ENCODE data around the gene RASSF7.
A peak's percentile ranks its signal among the peaks of the same experiment; 100 is the strongest.

The RASSF7 gene

DNA sequence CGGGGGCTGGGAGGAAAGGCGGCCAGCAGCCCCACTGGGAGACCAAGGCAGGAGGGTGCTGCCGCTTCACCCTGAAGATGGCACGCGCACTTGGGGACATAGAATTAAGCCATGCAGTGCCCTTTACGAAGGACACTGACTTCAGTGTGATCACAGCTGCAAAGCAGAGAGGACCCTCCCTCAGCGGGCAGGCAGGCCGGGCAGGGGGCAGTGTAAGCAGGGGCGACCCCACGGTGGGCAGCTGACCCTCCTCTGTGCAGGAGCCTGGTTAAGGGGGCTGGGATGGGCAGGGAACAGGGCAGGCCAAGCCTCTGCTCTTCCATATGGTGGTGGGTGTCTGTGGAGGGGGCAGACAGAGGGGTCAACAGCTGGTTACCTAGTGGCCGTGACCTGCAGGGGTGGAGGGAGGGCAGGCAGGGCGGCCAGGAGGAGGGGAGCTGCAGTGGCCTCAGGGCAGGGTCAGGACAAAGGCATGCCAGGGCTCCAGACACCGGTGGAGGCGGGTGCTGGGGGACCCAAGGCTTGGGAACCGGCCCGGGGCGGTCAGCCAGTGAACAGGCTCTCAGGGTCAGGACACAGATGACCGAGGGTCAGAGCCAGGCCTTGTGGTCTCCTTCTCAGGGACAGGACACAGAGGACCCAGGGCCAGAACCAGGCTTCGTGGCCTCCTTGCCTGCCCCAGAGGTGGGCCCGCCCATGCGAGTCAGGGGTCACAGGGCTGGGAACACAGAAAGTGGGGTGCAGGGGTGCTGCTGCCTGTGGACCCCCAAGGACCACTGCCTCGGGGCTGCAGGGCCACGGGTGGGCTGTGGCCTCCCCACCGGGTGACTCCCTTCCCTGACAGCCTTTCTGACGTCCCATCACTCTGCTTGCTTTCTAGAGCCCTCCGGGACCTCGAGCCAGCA lies 7.4 kb upstream of the RASSF7 start:
- H3K27me3 ChIP-seq (ENCODE audit: control insufficient read depth, insufficient read depth, low read length, poor library complexity, severe bottlenecking): peaks cover 42% of the 10 kb centered on the region
- 90 to 91% methylated on average over 27 of the region's 27 CpGs for WGBS, 2 experiments

DNA sequence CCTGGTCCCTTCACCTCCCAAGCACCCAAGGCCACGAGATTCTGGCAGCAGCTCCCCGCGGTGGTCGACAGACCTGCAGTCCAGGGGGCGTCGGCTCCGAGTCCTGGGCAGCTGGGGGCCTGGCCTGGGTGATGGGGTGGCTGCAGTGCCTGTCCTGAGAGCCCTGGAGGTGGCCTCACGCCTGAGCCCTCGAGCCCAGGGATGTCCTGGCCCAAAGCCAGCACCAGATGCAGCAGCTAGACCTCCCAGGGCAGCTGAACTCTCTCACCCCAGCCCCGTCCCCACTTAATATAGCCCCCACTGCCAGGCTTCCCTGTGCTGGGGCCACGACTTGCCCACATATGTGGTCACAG lies 6.8 kb upstream of the RASSF7 start:
- Histone ChIP-seq H3K4me1 (ENCODE audit: control insufficient read depth, insufficient read depth, low read length) (peaks cover 4% of the 10 kb centered on the region), H3K4me3 (ENCODE audit: insufficient read depth, low read depth, low read length) (no peak overlapping the region), H3K27me3 (ENCODE audit: control insufficient read depth, insufficient read depth, low read length, poor library complexity, severe bottlenecking) (peaks cover 49% of the 10 kb centered on the region), H3K27ac (ENCODE audit: insufficient read depth, low read depth, low read length, poor library complexity, severe bottlenecking) (no peak overlapping the region), H3K9me3 (ENCODE audit: control insufficient read depth, low read length) (no peaks in the 10 kb centered on the region), H3K36me3 (ENCODE audit: control insufficient read depth, insufficient read depth, low read length) (no peaks in the 10 kb centered on the region)
- WGBS, 2 experiments: 79 to 86% methylated on average over 11 of the region's 11 CpGs

More for the DNA sequence above, 7.4 kb upstream of the RASSF7 start:
- no peak overlapping the region for H3K27ac ChIP-seq (ENCODE audit: insufficient read depth, low read depth, low read length, poor library complexity, severe bottlenecking)
- no peak overlapping the region for H3K4me3 ChIP-seq (ENCODE audit: insufficient read depth, low read depth, low read length)
- H3K4me1 ChIP-seq (ENCODE audit: control insufficient read depth, insufficient read depth, low read length): peaks cover 4% of the 10 kb centered on the region
- no peaks in the 10 kb centered on the region for H3K9me3 ChIP-seq (ENCODE audit: control insufficient read depth, low read length)
- H3K36me3 ChIP-seq (ENCODE audit: control insufficient read depth, insufficient read depth, low read length): no peaks in the 10 kb centered on the region

DNA sequence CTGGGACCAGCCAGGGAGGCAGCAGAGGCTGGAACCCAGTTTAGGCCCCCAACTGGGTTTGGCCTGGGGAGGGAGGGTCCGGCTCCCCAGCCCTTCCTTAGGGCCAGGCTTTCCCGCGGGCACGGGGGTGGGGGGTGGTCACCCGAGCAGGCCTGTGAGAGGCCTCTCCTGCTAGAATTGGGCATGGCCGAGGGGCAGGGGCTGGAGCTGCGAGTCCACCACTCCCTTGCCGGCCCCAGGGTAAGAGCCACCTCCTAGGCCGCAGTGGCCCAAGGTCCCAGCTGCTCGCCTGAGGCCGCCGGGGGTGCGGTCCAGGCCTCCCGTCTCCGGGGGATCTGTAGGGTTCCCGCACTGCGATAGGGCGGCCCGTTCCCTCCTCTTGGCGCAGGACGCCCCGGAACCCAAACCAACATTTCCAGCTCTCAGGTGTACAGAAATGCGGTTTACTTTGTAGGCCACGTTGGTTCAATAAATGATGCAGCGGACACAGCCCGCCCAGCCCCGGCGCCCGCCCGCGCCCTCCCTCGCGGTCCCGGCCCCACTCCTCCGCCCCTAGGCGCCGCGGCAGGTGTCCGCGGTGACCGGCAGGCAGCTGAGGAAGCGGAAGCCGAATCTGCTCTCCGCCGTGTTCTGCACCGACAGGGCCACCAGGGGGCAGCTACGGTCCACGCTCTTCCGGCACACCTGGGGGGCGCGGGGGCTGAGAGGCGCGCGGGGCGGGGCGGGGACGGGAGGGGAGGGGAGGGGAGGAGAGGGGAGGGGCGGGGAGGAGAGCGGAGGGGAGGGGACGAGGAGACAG lies 6.1 kb upstream of the RASSF7 start:
- Histone ChIP-seq H3K4me1 (ENCODE audit: control insufficient read depth, insufficient read depth, low read length) (peaks cover 10% of the 10 kb centered on the region), H3K9me3 (ENCODE audit: control insufficient read depth, low read length) (no peaks in the 10 kb centered on the region), H3K4me3 (ENCODE audit: insufficient read depth, low read depth, low read length) (peak overlapping the region; percentile 34), H3K27me3 (ENCODE audit: control insufficient read depth, insufficient read depth, low read length, poor library complexity, severe bottlenecking) (peaks cover 55% of the 10 kb centered on the region), H3K36me3 (ENCODE audit: control insufficient read depth, insufficient read depth, low read length) (no peaks in the 10 kb centered on the region), H3K27ac (ENCODE audit: insufficient read depth, low read depth, low read length, poor library complexity, severe bottlenecking) (no peak overlapping the region)
- WGBS, 2 experiments: 14% methylated on average over 47 to 49 of the region's 60 CpGs

DNA sequence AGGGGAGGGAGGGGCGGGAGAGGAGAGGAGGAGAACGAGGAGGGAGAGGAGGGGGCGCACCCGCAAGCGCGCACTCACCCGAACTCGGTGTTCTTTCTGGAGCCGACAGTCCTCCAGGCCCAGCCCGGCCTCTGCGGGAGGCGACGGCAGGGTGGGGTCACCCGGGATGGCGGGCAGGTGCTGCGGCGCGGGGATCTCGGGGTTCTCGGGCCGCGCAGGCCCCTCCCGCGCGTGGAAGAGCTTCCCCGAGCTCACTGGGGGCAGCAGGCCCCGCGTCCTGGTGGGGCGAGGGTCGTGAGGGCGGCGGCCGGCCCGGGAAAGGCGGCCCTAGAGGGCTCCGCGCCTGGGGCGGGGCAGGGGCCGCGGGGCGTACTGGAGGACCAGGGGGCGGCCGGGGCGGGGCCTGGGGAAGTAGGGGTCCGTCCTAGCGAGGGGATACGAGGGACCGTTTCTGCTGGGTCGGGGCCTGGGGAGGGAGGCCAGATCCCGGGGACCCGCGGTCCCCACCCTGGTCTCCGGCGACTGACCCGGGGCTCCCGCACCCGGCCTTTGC lies 5.5 kb upstream of the RASSF7 start:
- 1% methylated on average over 57 of the region's 57 CpGs for WGBS, 2 experiments
- Histone ChIP-seq H3K9me3 (ENCODE audit: control insufficient read depth, low read length) (no peaks in the 10 kb centered on the region), H3K36me3 (ENCODE audit: control insufficient read depth, insufficient read depth, low read length) (no peaks in the 10 kb centered on the region), H3K27ac (ENCODE audit: insufficient read depth, low read depth, low read length, poor library complexity, severe bottlenecking) (no peak overlapping the region), H3K27me3 (ENCODE audit: control insufficient read depth, insufficient read depth, low read length, poor library complexity, severe bottlenecking) (peaks cover 61% of the 10 kb centered on the region), H3K4me3 (ENCODE audit: insufficient read depth, low read depth, low read length) (peak overlapping the region; percentile 47), H3K4me1 (ENCODE audit: control insufficient read depth, insufficient read depth, low read length) (peaks cover 15% of the 10 kb centered on the region)

DNA sequence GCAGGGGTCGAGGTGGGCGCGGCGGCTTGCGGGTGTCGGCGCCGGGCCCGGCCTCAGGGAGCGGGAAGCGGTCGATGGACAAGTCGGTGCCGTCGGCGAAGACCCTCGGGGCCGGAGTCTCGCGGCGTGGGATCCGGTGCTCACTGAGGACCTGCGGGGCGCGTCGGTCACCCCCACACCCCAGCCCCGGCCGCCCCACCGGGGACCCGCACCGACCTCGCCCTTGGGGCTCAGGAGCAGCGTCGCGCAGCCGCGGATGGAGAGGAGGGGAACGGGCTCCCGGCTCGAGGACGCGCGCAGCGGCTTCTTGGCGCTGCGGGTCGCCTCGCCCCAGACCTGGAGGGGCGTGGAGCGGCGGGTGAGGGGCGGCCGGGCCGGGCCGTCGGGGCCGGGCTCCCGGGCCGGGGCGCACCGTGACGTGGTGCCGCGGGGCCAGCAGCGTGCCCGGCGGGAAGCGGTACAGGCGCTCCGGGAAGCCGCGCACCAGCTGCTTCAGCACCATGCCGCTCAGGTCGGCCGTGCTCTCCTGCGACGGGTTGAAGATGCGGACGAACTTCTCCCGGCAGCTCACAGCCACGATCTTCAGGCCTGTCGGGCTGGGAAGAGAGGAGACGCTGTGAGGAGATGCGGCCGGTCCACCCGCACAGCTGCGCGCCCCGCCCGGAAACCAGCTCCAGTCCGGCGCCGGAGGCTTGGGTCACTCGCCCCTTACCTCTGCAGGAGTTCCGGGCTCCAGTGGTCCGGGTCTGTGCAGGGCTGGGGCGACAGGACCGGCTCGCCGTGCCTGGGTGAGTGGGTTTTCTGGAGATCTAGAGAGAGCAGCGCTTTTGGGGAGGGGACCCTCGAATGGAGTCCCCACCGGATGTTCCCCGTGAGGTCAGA lies 4.7 kb upstream of the RASSF7 start:
- peak overlapping the region; percentile 47 for H3K4me3 ChIP-seq (ENCODE audit: insufficient read depth, low read depth, low read length)
- H3K9me3 ChIP-seq (ENCODE audit: control insufficient read depth, low read length): no peaks in the 10 kb centered on the region
- peaks cover 61% of the 10 kb centered on the region for H3K27me3 ChIP-seq (ENCODE audit: control insufficient read depth, insufficient read depth, low read length, poor library complexity, severe bottlenecking)
- H3K27ac ChIP-seq (ENCODE audit: insufficient read depth, low read depth, low read length, poor library complexity, severe bottlenecking): no peak overlapping the region
- H3K36me3 ChIP-seq (ENCODE audit: control insufficient read depth, insufficient read depth, low read length): no peaks in the 10 kb centered on the region
- WGBS, 2 experiments: 5% methylated on average over 104 of the region's 104 CpGs
- H3K4me1 ChIP-seq (ENCODE audit: control insufficient read depth, insufficient read depth, low read length): peaks cover 15% of the 10 kb centered on the region

DNA sequence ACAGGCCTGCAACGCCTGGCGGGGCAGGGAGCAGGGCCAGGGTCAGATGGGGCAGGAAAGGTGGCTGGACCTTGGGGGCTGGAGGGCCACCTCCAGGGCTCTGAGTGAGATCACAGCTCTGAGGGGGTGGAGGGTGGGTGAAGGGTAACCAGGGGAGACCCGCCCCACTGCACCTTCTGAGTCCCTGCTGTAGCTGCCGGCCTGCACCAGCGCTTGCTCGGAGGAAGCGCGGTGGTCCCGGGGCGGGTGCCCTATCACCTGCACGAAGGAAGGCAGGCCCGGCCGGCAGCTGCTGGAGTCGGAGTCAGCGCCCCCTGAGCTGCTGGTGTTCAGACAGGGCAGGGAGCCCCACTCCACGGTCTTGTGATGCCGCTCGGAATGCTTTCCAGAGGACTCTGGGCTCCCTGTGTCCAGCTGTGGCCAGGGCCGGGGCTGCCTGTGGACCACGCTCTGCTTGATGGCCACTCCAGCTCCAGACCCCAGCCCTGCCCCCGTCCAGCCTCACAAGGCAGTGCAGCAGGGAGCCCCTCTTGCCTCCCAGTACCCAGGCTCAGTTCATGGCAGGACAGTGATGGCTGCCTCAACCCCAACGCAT lies 4.0 kb upstream of the RASSF7 start:
- H3K4me1 ChIP-seq (ENCODE audit: control insufficient read depth, insufficient read depth, low read length): peaks cover 19% of the 10 kb centered on the region
- H3K27me3 ChIP-seq (ENCODE audit: control insufficient read depth, insufficient read depth, low read length, poor library complexity, severe bottlenecking): peaks cover 69% of the 10 kb centered on the region
- H3K4me3 ChIP-seq (ENCODE audit: insufficient read depth, low read depth, low read length): peak overlapping the region; percentile 47
- H3K9me3 ChIP-seq (ENCODE audit: control insufficient read depth, low read length): no peaks in the 10 kb centered on the region
- no peak overlapping the region for H3K27ac ChIP-seq (ENCODE audit: insufficient read depth, low read depth, low read length, poor library complexity, severe bottlenecking)
- WGBS, 2 experiments: 76 to 77% methylated on average over 22 of the region's 22 CpGs
- H3K36me3 ChIP-seq (ENCODE audit: control insufficient read depth, insufficient read depth, low read length): no peaks in the 10 kb centered on the region

DNA sequence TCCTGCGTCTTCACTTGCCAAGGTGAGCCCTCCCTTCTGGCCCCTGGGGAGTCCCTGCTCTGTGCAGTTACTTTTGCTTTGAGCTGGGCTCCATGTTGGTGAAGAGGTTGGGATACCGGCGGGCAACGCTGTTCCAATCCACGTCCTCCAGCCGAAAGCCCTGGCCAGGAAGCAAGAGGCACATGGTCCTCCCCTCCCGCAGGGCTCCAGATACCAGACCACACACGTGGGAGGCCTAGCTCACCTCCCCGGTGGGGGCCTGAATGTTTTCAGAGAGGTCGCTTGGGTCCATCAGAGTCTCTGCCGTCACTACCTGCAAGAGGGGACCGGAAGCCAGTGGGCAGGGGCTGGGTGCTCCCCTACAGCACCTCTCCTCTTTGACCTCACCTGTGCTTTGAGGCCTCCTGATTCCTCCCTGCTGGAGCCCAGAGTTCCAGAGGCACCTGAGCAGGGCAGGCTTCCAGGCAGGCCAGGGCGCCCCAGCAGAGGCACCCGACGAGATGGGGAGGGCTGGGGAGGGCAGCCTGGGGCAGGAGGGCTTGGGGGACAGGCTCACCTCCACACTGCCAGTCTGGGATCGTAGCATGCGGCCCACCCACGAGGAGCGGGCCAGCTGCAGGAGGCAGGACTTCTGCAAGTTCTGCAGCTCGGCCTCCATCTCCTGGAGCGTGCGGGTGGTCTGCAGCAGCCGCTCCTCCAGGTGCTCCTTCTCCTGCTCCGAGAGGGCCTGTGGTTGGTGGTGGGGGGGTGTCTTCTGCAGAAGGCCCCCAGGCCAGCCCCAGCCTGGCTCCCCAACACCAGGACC lies 3.2 kb upstream of the RASSF7 start:
- 86 to 87% methylated on average over 24 of the region's 24 CpGs for WGBS, 2 experiments
- Histone ChIP-seq H3K36me3 (ENCODE audit: control insufficient read depth, insufficient read depth, low read length) (no peaks in the 10 kb centered on the region), H3K27me3 (ENCODE audit: control insufficient read depth, insufficient read depth, low read length, poor library complexity, severe bottlenecking) (peaks cover 74% of the 10 kb centered on the region), H3K4me1 (ENCODE audit: control insufficient read depth, insufficient read depth, low read length) (peaks cover 19% of the 10 kb centered on the region), H3K27ac (ENCODE audit: insufficient read depth, low read depth, low read length, poor library complexity, severe bottlenecking) (no peak overlapping the region), H3K4me3 (ENCODE audit: insufficient read depth, low read depth, low read length) (no peak overlapping the region), H3K9me3 (ENCODE audit: control insufficient read depth, low read length) (no peaks in the 10 kb centered on the region)

DNA sequence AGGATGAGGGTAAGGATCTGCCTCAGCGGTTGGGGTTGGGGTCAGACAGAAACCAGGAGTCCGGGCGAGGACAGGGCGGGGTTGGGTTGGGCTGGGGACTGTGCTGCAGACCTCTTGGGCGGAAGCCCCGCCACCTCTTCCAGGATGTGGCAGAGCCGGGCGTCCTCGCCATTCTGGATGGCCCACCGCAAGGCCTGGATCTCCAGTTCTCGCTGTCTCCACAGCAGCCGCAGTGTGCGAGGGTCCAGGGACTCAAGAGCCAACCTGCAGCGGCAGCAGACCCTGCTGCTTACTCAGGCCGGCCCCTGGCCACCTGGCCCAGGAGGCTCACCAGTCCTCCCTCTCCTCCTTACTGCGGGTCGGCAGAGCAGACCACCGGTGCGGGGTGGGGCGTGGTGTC lies 2.3 kb upstream of the RASSF7 start:
- Histone ChIP-seq H3K4me1 (ENCODE audit: control insufficient read depth, insufficient read depth, low read length) (peaks cover 19% of the 10 kb centered on the region), H3K9me3 (ENCODE audit: control insufficient read depth, low read length) (no peaks in the 10 kb centered on the region), H3K27me3 (ENCODE audit: control insufficient read depth, insufficient read depth, low read length, poor library complexity, severe bottlenecking) (peaks cover 74% of the 10 kb centered on the region), H3K27ac (ENCODE audit: insufficient read depth, low read depth, low read length, poor library complexity, severe bottlenecking) (no peak overlapping the region), H3K4me3 (ENCODE audit: insufficient read depth, low read depth, low read length) (no peak overlapping the region), H3K36me3 (ENCODE audit: control insufficient read depth, insufficient read depth, low read length) (no peaks in the 10 kb centered on the region)
- WGBS, 2 experiments: 92 to 94% methylated on average over 20 of the region's 20 CpGs

All from ectodermal cell (in vitro differentiated cells).